K562 (cell line): ENCODE data around the gene CSNK1D.

Experiments used
- ASH1L ChIP-seq: fragments of 450-650 bp; IDR thresholded peaks from 2 replicates; pipeline ENCODE4 v1.6.1; 2018; ENCODE audit warnings: borderline replicate concordance, mild to moderate bottlenecking, low read depth; ENCODE audit not compliant: partially characterized antibody
- EHMT2 ChIP-seq: fragments of 450-650 bp; IDR thresholded peaks from 2 replicates; pipeline ENCODE4 v1.6.1; 2018; ENCODE audit warnings: antibody characterized with exemption

- TF ChIP-seq EHMT2 (no peak), ASH1L (peak; percentile 60)
Observed at GRCh38 chr17:82292251-82293154, 19.0 kb upstream of the CSNK1D start.
